Stimulated activated CD4-positive, alpha-beta T cell treated with anti-CD3 and anti-CD28 coated beads, Interleukin-2, amount 100 ng/mL, for 4 hours (primary cell): ENCODE measurements around the gene SPRN.
"Not testable (repeated sequence)": the region's sequence is repeated elsewhere in the genome, so short reads cannot be mapped to it uniquely, and the experiment has no call there.

Experiments used
- DNase-seq: peaks from one replicate; pipeline ENCODE4 v3.0.0-alpha.2; 2020; ENCODE audit warnings: low read depth

The SPRN gene

GRCh38 chr10:133424601-133425000, at the start of gene SPRN:
Gene SPRN, minus strand, starts transcription at chr10:133424625. Its CDS starts 944 bp downstream, at chr10:133423681.
- DNase-seq, result not testable (repeated sequence)

- DNase-seq, result no peak
These were observed 49.6 kb upstream of the SPRN start for GRCh38 chr10:133474027-133474426.

GRCh38 chr10:133473270-133473669, 48.8 kb upstream of the SPRN start:
- DNase-seq, result no peak

GRCh38 chr10:133471300-133472109, 47.1 kb upstream of the SPRN start:
- DNase-seq, result no peak

GRCh38 chr10:133469205-133469604, 44.8 kb upstream of the SPRN start:
- not testable (repeated sequence) for DNase-seq

GRCh38 chr10:133467286-133467911, 43.0 kb upstream of the SPRN start:
- no peak for DNase-seq

- DNase-seq, result no peak
These were observed 42.4 kb upstream of the SPRN start for GRCh38 chr10:133466683-133467275.

- no peak for DNase-seq
These were observed 41.6 kb upstream of the SPRN start for GRCh38 chr10:133465950-133466474.

GRCh38 chr10:133465191-133465949, 40.9 kb upstream of the SPRN start:
- no peak for DNase-seq

GRCh38 chr10:133464582-133465031, 40.2 kb upstream of the SPRN start:
- DNase-seq, result no peak

- DNase-seq, result no peak
These were observed 38.3 kb upstream of the SPRN start for GRCh38 chr10:133462512-133463305.

- no peak for DNase-seq
These were observed 37.4 kb upstream of the SPRN start for GRCh38 chr10:133461841-133462240.

GRCh38 chr10:133461027-133461426, 36.6 kb upstream of the SPRN start:
- no peak for DNase-seq

GRCh38 chr10:133460208-133460769, 35.9 kb upstream of the SPRN start:
- DNase-seq, result no peak

GRCh38 chr10:133459454-133460207, 35.2 kb upstream of the SPRN start:
- DNase-seq, result no peak

- DNase-seq, result no peak
These were observed 34.5 kb upstream of the SPRN start for GRCh38 chr10:133458710-133459453.

GRCh38 chr10:133458021-133458709, 33.7 kb upstream of the SPRN start:
- no peak for DNase-seq

GRCh38 chr10:133457100-133457841, 32.8 kb upstream of the SPRN start:
- DNase-seq, result no peak
